Bronchial epithelial cell (primary cell): ENCODE data around the gene B3GALT6. TPM values are rescaled to one million over a fixed set of nuclear protein-coding genes. Genes with fewer than 3 reads are reported as not detected.

Source experiments
- DNase-seq: peaks from one replicate; pipeline ENCODE4 v3.0.0-alpha.2; 2010; ENCODE audit warnings: low read depth
- FAIRE-seq: peaks from 2 replicates; lab custom pipeline; 2011; peaks lifted over from hg19 to GRCh38; lab: Jason Lieb, UNC
- H3K27me3 ChIP-seq: 2 replicates; pipeline ENCODE4 v1.5.1; 2011; ENCODE audit warnings: low read length; ENCODE audit not compliant: control insufficient read depth, insufficient read depth
- H3K36me3 ChIP-seq: 2 replicates; pipeline ENCODE4 v1.5.1; 2011; ENCODE audit warnings: low read length; ENCODE audit not compliant: control insufficient read depth, insufficient read depth
- H3K4me3 ChIP-seq: 2 replicates; pipeline ENCODE4 v1.5.1; 2011; ENCODE audit warnings: mild to moderate bottlenecking, low read depth, low read length, control low read depth
- CTCF ChIP-seq: IDR thresholded peaks from 2 replicates; pipeline ENCODE4 v1.5.1; 2011; ENCODE audit warnings: mild to moderate bottlenecking, moderate library complexity, low read length, control low read depth, inconsistent platforms; ENCODE audit not compliant: insufficient read depth, severe bottlenecking
- total RNA-seq: library from RNA; depleted of rRNA; stranded (reverse); fragments of >200 nt; gene quantifications from 2 replicates; pipeline ENCODE4 v1.2.1, GENCODE V29; 2014

Gene B3GALT6
- total RNA-seq, 1 donor from 2014 or later = 24.5 TPM

- no peak for FAIRE-seq
- TF ChIP-seq CTCF = no peak
- Histone ChIP-seq H3K36me3 (peaks cover 26% of the 10 kb centered on the region), H3K27me3 (no peaks in the 10 kb centered on the region), H3K4me3 (no peak overlapping the region)
- DNase-seq = peak; percentile 79
Observed at GRCh38 chr1:1217621-1218523, 14.2 kb upstream of the B3GALT6 start.

GRCh38 chr1:1218524-1219200 lies 13.4 kb upstream of the B3GALT6 start:
- Histone ChIP-seq H3K27me3 (no peaks in the 10 kb centered on the region), H3K36me3 (peaks cover 33% of the 10 kb centered on the region), H3K4me3 (no peak overlapping the region)
- no peak for FAIRE-seq
- DNase-seq = no peak
- no peak for TF ChIP-seq CTCF

- DNase-seq (no peak), FAIRE-seq (no peak)
- no peak for TF ChIP-seq CTCF
- Histone ChIP-seq H3K27me3 (no peaks in the 10 kb centered on the region), H3K4me3 (no peak overlapping the region), H3K36me3 (peaks cover 33% of the 10 kb centered on the region)
Observed at GRCh38 chr1:1219341-1219740, 12.7 kb upstream of the B3GALT6 start.

GRCh38 chr1:1220197-1220596 lies 11.8 kb upstream of the B3GALT6 start:
- no peak for DNase-seq
- Histone ChIP-seq H3K27me3 (no peaks in the 10 kb centered on the region), H3K4me3 (no peak overlapping the region), H3K36me3 (peaks cover 37% of the 10 kb centered on the region)
- no peak for FAIRE-seq
- no peak for TF ChIP-seq CTCF

GRCh38 chr1:1221887-1222574 lies 10.0 kb upstream of the B3GALT6 start:
- Histone ChIP-seq H3K36me3 (peaks cover 42% of the 10 kb centered on the region), H3K4me3 (no peak overlapping the region)
- no peak for FAIRE-seq

More at GRCh38 chr1:1221887-1222574, 10.0 kb upstream of the B3GALT6 start:
- no peaks in the 10 kb centered on the region for H3K27me3 ChIP-seq
- DNase-seq = no peak
- TF ChIP-seq CTCF = no peak
